Lower leg skin (tissue), 3 donors: ENCODE results near the gene PARP14.

Experiments used
- CTCF ChIP-seq, 3 donors: fragments of 450-650 bp; IDR thresholded peaks; one replicate each; pipeline ENCODE4 v1.5.1; 2016; ENCODE audit warnings: antibody characterized with exemption in 3 of 3, mild to moderate bottlenecking in 3 of 3, moderate library complexity in 2 of 3
- POLR2A ChIP-seq, 2 donors: fragments of 450-650 bp; IDR thresholded peaks; one replicate each; pipeline ENCODE4 v1.6.1; 2016 to 2017; ENCODE audit warnings: antibody characterized with exemption in 2 of 2, mild to moderate bottlenecking in 1 of 2, moderate library complexity in 1 of 2

- TF ChIP-seq CTCF (IDR thresholded peaks at IDR 0.05) (no peak), POLR2A (IDR thresholded peaks at IDR 0.05) (no peak)
These were observed 48.3 kb downstream of the PARP14 start for GRCh38 chr3:122728756-122729514.
